GM19324 (cell line): Measurements from ENCODE around the gene ARSG.
"Not testable (repeated sequence)": the region's sequence is repeated elsewhere in the genome, so short reads cannot be mapped to it uniquely, and the experiment has no call there.

Experiments
- ATAC-seq: cut with Tn5 transposase; IDR thresholded peaks from one replicate; pipeline ENCODE4 v1.9.1; 2021; ENCODE audit warnings: mild to moderate bottlenecking, moderate library complexity; ENCODE audit not compliant: unreplicated experiment, low FRiP score

Gene ARSG

GRCh38 chr17:68302666-68303065, 11.4 kb downstream of the ARSG start:
- no peak for ATAC-seq

- ATAC-seq: no peak
Measured at GRCh38 chr17:68304706-68305105, 13.4 kb downstream of the ARSG start.

GRCh38 chr17:68305142-68305541, 13.8 kb downstream of the ARSG start:
- ATAC-seq: no peak

- no peak for ATAC-seq
Measured at GRCh38 chr17:68306819-68307218, 15.5 kb downstream of the ARSG start.

GRCh38 chr17:68307443-68307842, 16.1 kb downstream of the ARSG start:
- no peak for ATAC-seq

- not testable (repeated sequence) for ATAC-seq
Measured at GRCh38 chr17:68308486-68308885, 17.2 kb downstream of the ARSG start.

DNA sequence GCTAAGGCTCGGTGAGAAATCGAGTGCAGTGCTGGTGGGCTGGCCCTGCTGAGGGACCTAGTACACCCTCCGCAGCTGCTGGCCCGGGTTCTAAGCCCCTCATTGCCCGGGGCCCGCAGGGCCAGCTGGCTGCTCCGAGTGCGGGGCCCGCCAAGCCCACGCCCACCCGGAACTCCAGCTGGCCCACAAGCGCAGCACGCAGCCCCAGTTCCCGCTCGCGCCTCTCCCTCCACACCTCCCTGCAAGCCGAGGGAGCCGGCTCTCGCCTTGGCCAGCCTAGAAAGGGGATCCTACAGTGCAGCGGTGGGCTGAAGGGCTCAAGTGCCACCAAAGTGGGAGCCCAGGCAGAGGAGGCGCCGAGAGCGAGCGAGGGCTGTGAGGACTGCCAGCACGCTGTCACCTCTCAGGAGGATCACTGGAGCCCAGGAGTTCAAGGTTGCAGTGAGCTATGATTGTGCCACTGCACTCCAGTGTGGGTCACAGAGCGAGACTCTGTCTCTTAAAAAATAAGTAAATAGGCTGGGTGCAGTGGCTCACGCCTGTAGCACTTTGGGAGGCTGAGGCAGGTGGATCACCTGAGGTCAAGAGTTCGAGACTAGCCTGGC, 17.9 kb downstream of the ARSG start:
- not testable (repeated sequence) for ATAC-seq

DNA sequence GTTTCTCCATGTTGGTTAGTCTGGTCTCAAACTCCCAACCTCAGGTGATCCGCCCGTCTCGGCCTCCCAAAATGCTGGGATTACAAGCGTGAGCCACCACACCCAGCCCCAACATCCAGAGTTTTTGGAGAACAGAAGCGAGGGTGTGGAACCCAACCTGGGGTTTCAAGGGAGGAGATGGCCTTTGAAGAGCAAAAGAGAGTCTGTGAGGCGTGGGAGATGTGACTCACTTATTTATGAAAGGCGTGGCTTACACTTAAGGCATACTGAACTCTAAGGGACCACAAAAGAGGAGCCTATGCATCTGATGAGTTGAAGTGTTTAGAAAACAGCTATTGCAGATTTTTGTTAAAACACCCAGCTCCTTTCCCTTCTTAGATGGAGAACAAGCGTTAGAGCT, 18.9 kb downstream of the ARSG start:
- ATAC-seq: no peak

DNA sequence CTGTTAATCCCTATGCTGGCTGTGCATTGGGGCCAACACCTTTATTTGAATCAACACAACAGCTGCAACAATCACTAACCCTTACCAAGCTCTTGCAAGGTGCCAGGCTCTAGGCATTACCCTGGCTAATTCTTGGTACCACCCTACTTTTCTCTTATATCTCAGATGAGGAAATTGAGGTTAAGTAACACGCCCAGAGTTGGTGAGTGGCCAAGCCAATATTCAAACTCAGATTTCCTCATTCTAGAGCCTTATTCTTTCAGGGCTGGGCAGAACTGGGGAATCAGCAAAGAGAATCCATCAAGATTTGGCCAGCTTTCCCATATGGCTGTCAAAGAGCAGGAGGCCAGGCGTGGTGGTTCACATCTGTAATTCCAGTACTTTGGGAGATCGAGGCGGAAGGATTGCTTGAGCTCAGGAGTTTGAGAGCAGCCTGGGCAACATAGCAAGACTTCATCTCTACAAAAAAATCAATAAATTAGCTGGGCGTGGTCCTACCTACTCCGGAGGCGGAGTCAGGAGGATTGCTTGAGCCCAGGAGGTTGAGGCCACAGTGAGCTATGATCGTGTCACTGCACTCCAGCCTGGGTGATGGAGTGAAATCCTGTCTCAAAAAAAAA, 23.7 kb downstream of the ARSG start:
- ATAC-seq: no peak

DNA sequence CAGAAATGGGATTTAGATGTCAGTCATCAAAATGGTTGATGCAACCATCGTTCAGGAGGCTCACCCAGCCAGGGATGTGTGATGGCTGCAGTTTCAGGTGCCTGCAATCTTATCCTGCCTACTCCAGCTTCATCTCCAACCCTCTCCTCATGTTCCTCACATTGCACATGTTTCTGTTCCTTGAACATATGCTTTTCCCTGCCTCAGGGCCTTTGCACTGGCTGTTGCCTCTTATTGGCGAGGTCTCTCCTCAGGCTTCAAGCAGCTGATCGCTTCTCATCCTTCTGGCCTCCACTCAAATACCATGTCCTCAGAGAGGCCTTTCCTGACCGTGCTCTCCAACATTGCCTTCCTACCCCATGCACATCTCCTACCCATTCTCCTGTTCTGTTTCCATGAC, 24.6 kb downstream of the ARSG start:
- ATAC-seq: no peak

GRCh38 chr17:68317458-68317857, 26.2 kb downstream of the ARSG start:
- no peak for ATAC-seq

- ATAC-seq: no peak
Measured at GRCh38 chr17:68318103-68318991, 27.1 kb downstream of the ARSG start.

GRCh38 chr17:68319410-68320162, 28.3 kb downstream of the ARSG start:
- no peak for ATAC-seq

- no peak for ATAC-seq
Measured at GRCh38 chr17:68320311-68320865, 29.1 kb downstream of the ARSG start.

- ATAC-seq: no peak
Measured at GRCh38 chr17:68320943-68321555, 29.8 kb downstream of the ARSG start.

DNA sequence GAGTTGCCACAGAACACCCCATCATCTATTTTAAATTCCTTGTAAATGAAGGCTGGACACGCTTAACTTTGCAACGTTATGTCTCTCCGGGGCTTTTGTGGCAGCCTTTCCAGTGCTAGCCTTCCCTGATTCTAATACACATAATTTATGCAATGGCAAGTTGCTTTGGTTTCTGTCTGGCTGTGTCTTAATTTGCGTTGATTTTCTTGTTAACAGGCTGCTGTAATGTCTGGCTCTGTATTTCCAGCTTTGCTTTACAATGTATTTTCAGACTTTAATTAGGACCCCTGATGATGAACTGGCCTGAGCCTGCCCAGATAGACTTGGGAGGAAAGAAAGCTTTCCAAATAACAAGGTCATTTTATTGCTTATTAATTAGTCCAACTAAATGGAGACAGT, 30.3 kb downstream of the ARSG start:
- ATAC-seq: no peak

DNA sequence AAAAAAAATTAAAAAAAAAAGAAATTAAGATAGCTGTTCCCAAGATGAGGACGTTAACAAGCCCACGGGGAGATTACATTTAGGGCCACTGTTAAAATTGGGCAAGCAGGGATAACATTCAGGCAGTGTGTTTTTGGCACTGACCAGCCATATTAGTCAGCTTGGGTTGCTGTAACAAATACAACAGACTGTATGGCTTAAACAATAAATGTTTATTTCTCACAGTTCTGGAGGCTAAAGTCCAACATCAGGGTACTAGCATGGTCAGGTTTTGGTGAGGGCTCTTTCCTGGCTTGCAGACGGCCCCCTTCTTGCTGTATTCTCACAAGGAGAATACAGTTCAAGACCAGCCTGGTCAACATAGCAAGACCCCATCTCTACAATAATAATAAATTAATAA, 31.3 kb downstream of the ARSG start:
- ATAC-seq: no peak

DNA sequence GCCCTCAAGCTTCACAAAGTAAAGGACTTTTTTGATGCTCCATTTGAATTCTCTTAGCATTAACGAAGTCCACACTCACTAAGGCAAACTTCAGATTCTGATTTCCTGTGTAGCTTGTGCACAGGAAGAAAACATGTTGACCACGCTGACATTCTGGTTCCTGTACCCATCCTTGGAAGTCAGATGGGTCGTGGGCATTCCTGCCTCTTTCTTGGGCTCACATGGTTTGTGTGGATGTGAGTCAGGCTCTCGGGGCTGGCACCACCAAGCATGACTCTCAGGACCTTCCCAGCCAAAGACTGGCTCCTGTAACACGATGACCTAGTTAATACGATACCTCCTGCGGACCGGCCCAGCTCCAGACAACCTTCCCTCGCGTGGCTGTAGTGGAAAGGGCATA, 32.8 kb downstream of the ARSG start:
- no peak for ATAC-seq

DNA sequence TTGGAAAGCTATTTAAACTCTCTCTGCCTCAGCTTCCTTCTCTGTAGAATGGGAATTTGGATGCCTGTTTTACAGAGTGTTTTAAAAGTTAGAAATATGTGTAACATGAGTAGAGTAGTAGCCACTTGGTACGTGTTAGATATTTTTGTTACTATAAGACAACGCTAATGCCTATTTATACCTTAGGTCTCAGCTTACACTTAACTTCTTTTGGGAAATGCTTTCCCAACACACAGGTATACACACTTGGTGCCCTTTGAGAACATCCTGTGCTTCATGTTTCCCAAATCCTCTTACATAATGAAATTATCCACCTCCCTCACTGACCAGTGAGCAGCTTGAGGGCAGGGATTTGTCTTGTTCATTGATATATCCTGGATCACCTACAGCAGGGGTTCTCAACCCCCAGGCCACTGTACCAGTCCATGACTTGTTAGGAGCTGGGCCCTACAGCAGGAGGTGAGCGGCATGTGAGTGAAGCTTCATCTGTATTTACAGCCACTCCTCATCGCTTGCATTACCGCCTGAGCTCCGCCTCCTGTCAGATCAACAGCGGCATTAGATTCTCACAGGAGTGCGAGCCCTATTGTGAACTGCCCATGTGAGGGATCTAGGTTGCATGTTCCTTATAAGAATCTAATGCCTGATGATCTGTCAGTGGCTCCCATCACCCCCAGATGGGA, 33.5 kb downstream of the ARSG start:
- no peak for ATAC-seq

GRCh38 chr17:68325961-68326360, 34.7 kb downstream of the ARSG start:
- ATAC-seq: no peak
